Neural cell (in vitro differentiated cells): ENCODE data around the gene TSEN54. TPM values are rescaled to one million over a fixed set of nuclear protein-coding genes. Genes with fewer than 3 reads are reported as not detected.

ENCODE experiments used
- H2AFZ ChIP-seq: fragments of 200-600, 300-800 bp; sonication (generic), shearing (Covaris generic); 2 replicates; pipeline ENCODE4 v1.6.0; 2014; ENCODE audit warnings: low read depth, mild to moderate bottlenecking, antibody characterized with exemption, low read length, moderate library complexity
- H3F3A ChIP-seq: fragments of 200-600 bp; shearing (Covaris generic); 2 replicates; pipeline ENCODE4 v1.6.1; 2016; ENCODE audit warnings: mild to moderate bottlenecking, moderate library complexity, mixed read lengths, antibody characterized with exemption, low read length; ENCODE audit not compliant: insufficient read depth, poor library complexity, severe bottlenecking
- H3K27ac ChIP-seq: fragments of 200-600, 300-800 bp; sonication (generic), shearing (Covaris generic); 2 replicates; pipeline ENCODE4 v1.5.1; 2014; ENCODE audit warnings: mild to moderate bottlenecking, low read length, moderate library complexity
- H3K27me3 ChIP-seq: fragments of 300-800, 200-600 bp; sonication (generic), shearing (Covaris generic); 2 replicates; pipeline ENCODE4 v1.6.0; 2014; ENCODE audit warnings: mild to moderate bottlenecking, low read depth, low read length, moderate library complexity; ENCODE audit not compliant: insufficient read depth
- H3K36me3 ChIP-seq: fragments of 300-800, 200-600 bp; sonication (generic), shearing (Covaris generic); 2 replicates; pipeline ENCODE4 v1.5.1; 2014; ENCODE audit warnings: mild to moderate bottlenecking, antibody characterized with exemption, low read length, moderate library complexity; ENCODE audit not compliant: insufficient read depth
- H3K4me2 ChIP-seq: fragments of 300-800, 200-600 bp; sonication (generic), shearing (Covaris generic); 2 replicates; pipeline ENCODE4 v1.6.0; 2014; ENCODE audit warnings: mild to moderate bottlenecking, low read length
- H3K4me3 ChIP-seq: fragments of 300-800, 200-600 bp; sonication (generic), shearing (Covaris generic); 2 replicates; pipeline ENCODE4 v1.5.1; 2014; ENCODE audit warnings: mild to moderate bottlenecking, low read length, moderate library complexity
- H3K79me2 ChIP-seq: fragments of 200-600 bp; shearing (Covaris generic); replicated peaks from 2 replicates; pipeline ENCODE4 v1.6.0; 2014; ENCODE audit warnings: mild to moderate bottlenecking, low read length, moderate library complexity; ENCODE audit not compliant: insufficient read depth
- H3K9ac ChIP-seq: fragments of 300-800, 200-600 bp; sonication (generic), shearing (Covaris generic); 2 replicates; pipeline ENCODE4 v1.6.1; 2016; ENCODE audit warnings: mild to moderate bottlenecking, low read length, mixed read lengths
- H3K9me2 ChIP-seq: fragments of 200-600 bp; shearing (Covaris generic); 2 replicates; pipeline ENCODE4 v1.6.1; 2016; ENCODE audit warnings: mild to moderate bottlenecking, low read length, mixed read lengths; ENCODE audit not compliant: insufficient read depth
- H3K9me3 ChIP-seq: fragments of 200-600, 300-800 bp; sonication (generic), shearing (Covaris generic); 2 replicates; pipeline ENCODE4 v1.6.1; 2016; ENCODE audit warnings: mild to moderate bottlenecking, mixed run types, low read length, moderate library complexity, mixed read lengths
- H4K20me1 ChIP-seq: fragments of 200-600 bp; shearing (Covaris generic); 2 replicates; pipeline ENCODE4 v1.6.1; 2016; ENCODE audit warnings: mild to moderate bottlenecking, mixed run types; ENCODE audit not compliant: insufficient read depth
- CTCF ChIP-seq: fragments of 450-650 bp; IDR thresholded peaks from 2 replicates; pipeline ENCODE4 v1.5.1; 2014; ENCODE audit warnings: antibody characterized with exemption, mild to moderate bottlenecking, moderate library complexity; ENCODE audit not compliant: poor library complexity, severe bottlenecking
- EP300 ChIP-seq: fragments of 450-650 bp; conservative IDR thresholded peaks from 2 replicates; pipeline ENCODE4 v1.6.1; 2014; ENCODE audit warnings: antibody characterized with exemption, mild to moderate bottlenecking, moderate library complexity; ENCODE audit not compliant: poor library complexity, severe bottlenecking
- EZH2 ChIP-seq: fragments of 200-600, 300-800 bp; shearing (Covaris generic), sonication (generic); IDR thresholded peaks from 2 replicates; pipeline ENCODE4 v1.6.1; 2014; ENCODE audit warnings: antibody characterized with exemption, low read length, borderline replicate concordance, mild to moderate bottlenecking; ENCODE audit not compliant: insufficient read depth, poor library complexity, severe bottlenecking
- MXI1 ChIP-seq: fragments of 450-650 bp; conservative IDR thresholded peaks from 2 replicates; pipeline ENCODE4 v1.6.1; 2014; ENCODE audit warnings: antibody characterized with exemption, mild to moderate bottlenecking; ENCODE audit not compliant: poor library complexity, severe bottlenecking
- POLR2AphosphoS5 ChIP-seq: IDR thresholded peaks from 2 replicates; pipeline ENCODE4 v1.6.1; 2012
- RAD21 ChIP-seq: fragments of 450-650 bp; conservative IDR thresholded peaks from 2 replicates; pipeline ENCODE4 v1.6.1; 2014; ENCODE audit warnings: antibody characterized with exemption, mild to moderate bottlenecking, moderate library complexity
- REST ChIP-seq: IDR thresholded peaks from 2 replicates; pipeline ENCODE4 v1.6.1; 2012; ENCODE audit warnings: borderline replicate concordance
- SMC3 ChIP-seq: fragments of 450-650 bp; conservative IDR thresholded peaks from 2 replicates; pipeline ENCODE4 v1.6.1; 2014; ENCODE audit warnings: antibody characterized with exemption, mild to moderate bottlenecking, moderate library complexity; ENCODE audit not compliant: poor library complexity
- TAF1 ChIP-seq: IDR thresholded peaks from 2 replicates; pipeline ENCODE4 v1.6.1; 2012; ENCODE audit warnings: low read depth
- polyA plus RNA-seq: library from polyadenylated mRNA; depleted of rRNA; stranded (reverse); fragments of >200 nt; gene quantifications from 2 replicates; pipeline ENCODE4 v1.2.3, GENCODE V29; 2014

The TSEN54 gene
- polyA plus RNA-seq, 1 donor from 2014 or later, result 32.2 TPM

- no peak overlapping the region for H3K27ac ChIP-seq
- TF ChIP-seq MXI1, result no peak
- no peak for TF ChIP-seq EP300
- no peak for TF ChIP-seq POLR2AphosphoS5
- no peak overlapping the region for H3K4me2 ChIP-seq
- H3F3A ChIP-seq, result no peaks in the 10 kb centered on the region
- H3K9ac ChIP-seq, result no peak overlapping the region
- H3K4me3 ChIP-seq, result no peak overlapping the region
- H3K36me3 ChIP-seq, result no peaks in the 10 kb centered on the region
- no peaks in the 10 kb centered on the region for H3K9me2 ChIP-seq
- H3K9me3 ChIP-seq, result no peaks in the 10 kb centered on the region
- H2AFZ ChIP-seq, result no peak overlapping the region
- H3K79me2 ChIP-seq, result no peaks in the 10 kb centered on the region
- H3K27me3 ChIP-seq, result no peaks in the 10 kb centered on the region
- H4K20me1 ChIP-seq, result no peaks in the 10 kb centered on the region
Measured at GRCh38 chr17:75503976-75504346, 12.4 kb upstream of the TSEN54 start.

- no peaks in the 10 kb centered on the region for H3F3A ChIP-seq
- no peaks in the 10 kb centered on the region for H4K20me1 ChIP-seq
- no peaks in the 10 kb centered on the region for H3K79me2 ChIP-seq
- H2AFZ ChIP-seq, result no peak overlapping the region
- no peak overlapping the region for H3K27ac ChIP-seq
- H3K9me2 ChIP-seq, result no peaks in the 10 kb centered on the region
- TF ChIP-seq MXI1 (no peak), CTCF (peak; percentile 34)
- no peak overlapping the region for H3K9ac ChIP-seq
- H3K36me3 ChIP-seq, result no peaks in the 10 kb centered on the region
- H3K27me3 ChIP-seq, result no peaks in the 10 kb centered on the region
- H3K4me3 ChIP-seq, result no peak overlapping the region
- no peaks in the 10 kb centered on the region for H3K9me3 ChIP-seq
- no peak overlapping the region for H3K4me2 ChIP-seq
Measured at GRCh38 chr17:75504347-75505151, 11.8 kb upstream of the TSEN54 start.

- no peak for TF ChIP-seq RAD21
- TF ChIP-seq EP300, result no peak
- no peak for TF ChIP-seq CTCF
- TF ChIP-seq SMC3, result no peak
- no peak for TF ChIP-seq REST
- no peak for TF ChIP-seq TAF1
- TF ChIP-seq POLR2AphosphoS5, result no peak
- TF ChIP-seq EZH2, result no peak
- TF ChIP-seq MXI1, result no peak
- no peaks in the 10 kb centered on the region for H3K27me3 ChIP-seq
Measured at GRCh38 chr17:75505152-75505409, 11.2 kb upstream of the TSEN54 start.

More at GRCh38 chr17:75505152-75505409, 11.2 kb upstream of the TSEN54 start:
- no peaks in the 10 kb centered on the region for H3K36me3 ChIP-seq
- no peak overlapping the region for H2AFZ ChIP-seq
- no peak overlapping the region for H3K4me2 ChIP-seq
- H3K9me3 ChIP-seq, result no peaks in the 10 kb centered on the region
- no peaks in the 10 kb centered on the region for H4K20me1 ChIP-seq
- no peaks in the 10 kb centered on the region for H3K79me2 ChIP-seq
- no peaks in the 10 kb centered on the region for H3F3A ChIP-seq
- no peak overlapping the region for H3K4me3 ChIP-seq
- no peak overlapping the region for H3K27ac ChIP-seq
- H3K9ac ChIP-seq, result no peak overlapping the region
- no peaks in the 10 kb centered on the region for H3K9me2 ChIP-seq
